GM18526 (cell line): ENCODE data around the gene ARMC8.

Experiments used
- POLR2A ChIP-seq: IDR thresholded peaks from 3 replicates; pipeline ENCODE4 v1.6.1; 2011; ENCODE audit not compliant: insufficient read length; ENCODE audit errors: extremely low read depth

ARMC8 gene

GRCh38 chr3:138334608-138335007 lies 147.5 kb downstream of the ARMC8 start:
- TF ChIP-seq POLR2A, result no peak

GRCh38 chr3:138336454-138336999 lies 149.4 kb downstream of the ARMC8 start:
- TF ChIP-seq POLR2A, result no peak

DNA sequence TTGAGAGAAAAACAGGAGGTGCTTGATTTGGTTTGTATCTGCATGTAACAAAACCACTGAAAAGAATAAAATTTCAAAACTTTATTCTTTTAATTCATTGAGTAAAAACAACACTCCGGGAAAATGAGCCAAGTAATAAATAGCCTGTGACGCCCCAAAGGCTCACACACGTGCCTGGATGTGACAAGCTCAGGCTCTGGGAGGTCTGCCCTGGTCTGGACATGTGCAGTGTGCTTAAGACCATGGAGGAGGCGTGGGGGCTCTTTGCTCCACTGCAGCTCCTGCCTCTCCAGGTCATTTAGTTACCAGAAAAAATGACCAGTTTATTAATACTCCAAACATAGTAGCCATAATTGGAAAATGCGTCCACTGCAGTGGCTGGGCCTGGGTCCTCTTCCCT lies 151.1 kb downstream of the ARMC8 start:
- TF ChIP-seq POLR2A, result no peak

DNA sequence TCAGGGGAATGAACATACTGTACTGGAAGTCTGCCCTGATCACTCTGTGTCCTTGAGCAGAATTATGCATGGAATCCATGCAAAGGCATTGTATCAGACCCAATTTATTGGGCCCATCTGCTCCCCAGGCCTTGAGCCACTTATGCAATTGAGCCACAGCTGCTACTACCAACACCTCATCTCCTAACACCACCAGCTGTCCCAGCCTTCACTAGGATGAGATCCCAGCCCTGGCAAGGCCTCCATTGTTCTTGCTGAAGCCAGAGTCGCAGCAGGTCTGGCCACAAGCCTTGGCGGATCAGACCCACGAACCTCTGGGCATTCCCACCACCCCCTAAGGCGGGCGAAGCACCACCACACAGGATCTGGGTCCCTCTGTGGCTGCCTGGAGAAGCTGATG lies 151.7 kb downstream of the ARMC8 start:
- no peak for TF ChIP-seq POLR2A

GRCh38 chr3:138340511-138340910 lies 153.4 kb downstream of the ARMC8 start:
- TF ChIP-seq POLR2A, result no peak

DNA sequence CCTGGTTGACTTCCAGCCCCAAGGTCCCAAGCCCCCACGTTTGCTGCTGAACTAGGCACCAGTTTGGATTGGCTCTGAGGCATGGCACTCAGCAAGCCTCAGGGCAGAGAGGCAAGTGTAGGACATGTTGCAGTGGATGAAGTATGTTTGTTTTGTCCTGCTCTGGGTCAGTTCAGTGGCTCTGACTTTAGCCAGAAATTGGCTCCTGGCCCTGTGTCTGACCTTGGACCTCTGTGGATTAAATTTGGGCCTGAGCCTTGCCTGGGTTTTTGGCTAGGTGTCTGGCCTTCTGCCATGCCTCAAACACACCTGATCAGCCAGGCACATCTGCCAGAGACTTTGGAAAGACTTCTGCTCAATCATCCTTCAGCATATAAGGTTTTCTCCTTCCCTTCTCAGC lies 157.7 kb downstream of the ARMC8 start:
- no peak for TF ChIP-seq POLR2A
